Adipocyte (in vitro differentiated cells): ENCODE measurements around the gene MT1B.
"Not testable (repeated sequence)": the region's sequence is repeated elsewhere in the genome, so short reads cannot be mapped to it uniquely, and the experiment has no call there.

Source experiments
- DNase-seq: peaks from one replicate; pipeline ENCODE4 v3.0.0-alpha.2; 2015; ENCODE audit warnings: low read depth
- H3K27me3 ChIP-seq: replicated peaks from 2 replicates; pipeline ENCODE4 v1.7.0; 2013; ENCODE audit warnings: mild to moderate bottlenecking, low read length, moderate library complexity; ENCODE audit not compliant: control insufficient read depth, insufficient read depth
- H3K36me3 ChIP-seq: 2 replicates; pipeline ENCODE4 v1.7.0; 2013; ENCODE audit warnings: low read length, mild to moderate bottlenecking, moderate library complexity; ENCODE audit not compliant: control insufficient read depth, insufficient read depth, severe bottlenecking
- H3K4me1 ChIP-seq: 2 replicates; pipeline ENCODE4 v1.7.0; 2013; ENCODE audit warnings: mild to moderate bottlenecking, low read length, moderate library complexity; ENCODE audit not compliant: control insufficient read depth, insufficient read depth
- H3K4me3 ChIP-seq: 2 replicates; pipeline ENCODE4 v1.7.0; 2013; ENCODE audit warnings: mild to moderate bottlenecking, low read length, moderate library complexity
- H3K9ac ChIP-seq: 2 replicates; pipeline ENCODE4 v1.7.0; 2013; ENCODE audit warnings: mild to moderate bottlenecking, low read length, moderate library complexity
- H3K9me3 ChIP-seq: 2 replicates; pipeline ENCODE4 v1.7.0; 2013; ENCODE audit warnings: mild to moderate bottlenecking, low read length, moderate library complexity; ENCODE audit not compliant: control insufficient read depth

The MT1B gene

GRCh38 chr16:56658327-56658875, 6.7 kb downstream of the MT1B start:
- H3K4me3 ChIP-seq, result peak overlapping the region; percentile 70
- H3K9me3 ChIP-seq, result no peaks in the 10 kb centered on the region
- H3K9ac ChIP-seq, result no peak overlapping the region
- DNase-seq, result no peak
- no peaks in the 10 kb centered on the region for H3K36me3 ChIP-seq
- H3K4me1 ChIP-seq, result peaks cover 11% of the 10 kb centered on the region
- peaks cover 43% of the 10 kb centered on the region for H3K27me3 ChIP-seq

GRCh38 chr16:56662357-56663354, 11.0 kb downstream of the MT1B start:
- no peak overlapping the region for H3K4me3 ChIP-seq
- DNase-seq, result no peak

GRCh38 chr16:56664506-56664905, 12.8 kb downstream of the MT1B start:
- Histone ChIP-seq H3K4me3 (no peak overlapping the region), H3K27me3 (peaks cover 60% of the 10 kb centered on the region), H3K4me1 (peaks cover 7% of the 10 kb centered on the region), H3K36me3 (no peaks in the 10 kb centered on the region), H3K9me3 (no peaks in the 10 kb centered on the region), H3K9ac (no peak overlapping the region)
- no peak for DNase-seq

More at GRCh38 chr16:56662357-56663354, 11.0 kb downstream of the MT1B start:
- peaks cover 56% of the 10 kb centered on the region for H3K27me3 ChIP-seq
- H3K4me1 ChIP-seq, result peaks cover 7% of the 10 kb centered on the region
- H3K9me3 ChIP-seq, result no peaks in the 10 kb centered on the region
- no peaks in the 10 kb centered on the region for H3K36me3 ChIP-seq
- no peak overlapping the region for H3K9ac ChIP-seq

- H3K27me3 ChIP-seq, result peaks cover 64% of the 10 kb centered on the region
- H3K4me3 ChIP-seq, H3K9me3 ChIP-seq, H3K36me3 ChIP-seq, H3K4me1 ChIP-seq, H3K9ac ChIP-seq, DNase-seq: not testable (repeated sequence)
Observed at GRCh38 chr16:56665286-56666261, 13.9 kb downstream of the MT1B start.

- H3K9ac ChIP-seq, result no peak within 1 kb of the TSS
- H3K9me3 ChIP-seq, result no peaks in the 10 kb centered on the region
- H3K27me3 ChIP-seq, result peaks cover 42% of the 10 kb centered on the region
- no peaks in the 10 kb centered on the region for H3K36me3 ChIP-seq
- peaks cover 7% of the 10 kb centered on the region for H3K4me1 ChIP-seq
- peak within 1 kb of the TSS; percentile 46 for H3K4me3 ChIP-seq
- DNase-seq, result peak; percentile 16
Observed at GRCh38 chr16:56667581-56668571, 16.2 kb downstream of the MT1B start, which contains the start of gene MT1G. Gene MT1G (minus strand): TSS chr16:56668065. CDS start chr16:56667993, 72 bp downstream.

- no peaks in the 10 kb centered on the region for H3K36me3 ChIP-seq
- no peak within 1 kb of the TSS for H3K4me3 ChIP-seq
- H3K4me1 ChIP-seq, result peaks cover 7% of the 10 kb centered on the region
- no peaks in the 10 kb centered on the region for H3K9me3 ChIP-seq
- H3K27me3 ChIP-seq, result peaks cover 35% of the 10 kb centered on the region
- DNase-seq, result no peak
- no peak within 1 kb of the TSS for H3K9ac ChIP-seq
Observed at GRCh38 chr16:56669005-56669839, 17.5 kb downstream of the MT1B start, which contains the start of gene MT1H. Gene MT1H (plus strand): TSS chr16:56669814. CDS start chr16:56669885, 71 bp downstream.

GRCh38 chr16:56669840-56670619, 18.3 kb downstream of the MT1B start:
- Histone ChIP-seq H3K9ac (no peak overlapping the region), H3K36me3 (no peaks in the 10 kb centered on the region), H3K9me3 (no peaks in the 10 kb centered on the region), H3K27me3 (peaks cover 35% of the 10 kb centered on the region), H3K4me1 (peaks cover 7% of the 10 kb centered on the region), H3K4me3 (no peak overlapping the region)
- no peak for DNase-seq

- DNase-seq, result no peak
- H3K9me3 ChIP-seq, result no peaks in the 10 kb centered on the region
- peaks cover 7% of the 10 kb centered on the region for H3K4me1 ChIP-seq
- H3K27me3 ChIP-seq, result peaks cover 35% of the 10 kb centered on the region
- no peak overlapping the region for H3K9ac ChIP-seq
- no peaks in the 10 kb centered on the region for H3K36me3 ChIP-seq
- no peak overlapping the region for H3K4me3 ChIP-seq
Observed at GRCh38 chr16:56670620-56670934, 18.9 kb downstream of the MT1B start.

GRCh38 chr16:56671691-56672090, 20.0 kb downstream of the MT1B start:
- H3K4me1 ChIP-seq, DNase-seq, H3K9ac ChIP-seq, H3K36me3 ChIP-seq, H3K9me3 ChIP-seq, H3K4me3 ChIP-seq: not testable (repeated sequence)
- H3K27me3 ChIP-seq, result peaks cover 35% of the 10 kb centered on the region
